ENCODE data around the gene CCDC57.

- TF ChIP-seq CTCF (IDR thresholded peaks at IDR 0.05; ENCODE audit: insufficient read depth, low read length, poor library complexity, severe bottlenecking) (no peak), EZH2phosphoT487 (conservative IDR thresholded peaks at IDR 0.05; ENCODE audit: low read length) (no peak)
Observed at GRCh38 chr17:82245134-82246039, 32.7 kb upstream of the CCDC57 start.

All from SU-DHL-6 (cell line).